Mucosa of stomach (tissue), 1 donor: ENCODE measurements around the gene SUSD2.

Source experiments
- H3K27me3 ChIP-seq: one replicate; pipeline ENCODE4 v1.7.0; 2013; ENCODE audit warnings: mild to moderate bottlenecking, low read length; ENCODE audit not compliant: control insufficient read depth, insufficient read depth
- H3K36me3 ChIP-seq: one replicate; pipeline ENCODE4 v1.7.0; 2013; ENCODE audit warnings: low read length; ENCODE audit not compliant: control insufficient read depth, insufficient read depth
- H3K4me1 ChIP-seq: one replicate; pipeline ENCODE4 v1.7.0; 2013; ENCODE audit warnings: mild to moderate bottlenecking, low read length; ENCODE audit not compliant: control insufficient read depth, insufficient read depth
- H3K4me3 ChIP-seq: one replicate; pipeline ENCODE4 v1.7.0; 2013; ENCODE audit warnings: low read length
- H3K9ac ChIP-seq: one replicate; pipeline ENCODE4 v1.7.0; 2013; ENCODE audit warnings: mild to moderate bottlenecking, low read length, moderate library complexity
- H3K9me3 ChIP-seq: one replicate; pipeline ENCODE4 v1.7.0; 2013; ENCODE audit warnings: mild to moderate bottlenecking, low read length, moderate library complexity; ENCODE audit not compliant: control insufficient read depth
- donor health status: Pancreatic carcinoma.

Gene SUSD2

GRCh38 chr22:24169439-24170058, 11.7 kb upstream of the SUSD2 start:
- peaks cover 22% of the 10 kb centered on the region for H3K36me3 ChIP-seq

GRCh38 chr22:24170188-24170587, 11.1 kb upstream of the SUSD2 start:
- no peak overlapping the region for H3K9ac ChIP-seq
- no peaks in the 10 kb centered on the region for H3K27me3 ChIP-seq
- no peak overlapping the region for H3K4me3 ChIP-seq
- H3K4me1 ChIP-seq, result no peaks in the 10 kb centered on the region
- H3K9me3 ChIP-seq, result no peaks in the 10 kb centered on the region
- peaks cover 18% of the 10 kb centered on the region for H3K36me3 ChIP-seq

More at GRCh38 chr22:24169439-24170058, 11.7 kb upstream of the SUSD2 start:
- H3K9ac ChIP-seq, result no peak overlapping the region
- no peaks in the 10 kb centered on the region for H3K9me3 ChIP-seq
- no peaks in the 10 kb centered on the region for H3K4me1 ChIP-seq
- no peak overlapping the region for H3K4me3 ChIP-seq
- H3K27me3 ChIP-seq, result no peaks in the 10 kb centered on the region

DNA sequence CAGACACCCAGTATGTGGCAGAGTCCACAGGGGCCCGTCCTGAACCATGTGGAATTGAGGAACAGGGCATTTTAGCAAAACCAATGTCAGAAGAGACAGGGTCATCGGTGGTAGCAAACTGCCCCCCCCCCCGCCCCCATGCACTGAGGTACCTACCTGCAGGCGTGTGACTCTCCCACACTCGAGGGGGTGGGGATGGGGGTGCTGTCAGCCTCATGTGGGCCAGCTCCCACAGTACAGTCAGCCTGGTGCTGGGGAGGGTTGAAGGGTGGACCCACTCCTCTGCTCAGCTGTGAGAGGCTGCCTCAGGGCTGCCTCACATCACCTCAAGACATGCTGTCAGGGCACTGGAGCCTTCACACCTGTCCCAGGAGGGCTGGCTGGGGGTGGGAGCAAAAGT, 10.7 kb upstream of the SUSD2 start:
- Histone ChIP-seq H3K9ac (no peak overlapping the region), H3K4me1 (no peaks in the 10 kb centered on the region), H3K4me3 (no peak overlapping the region), H3K9me3 (no peaks in the 10 kb centered on the region), H3K27me3 (no peaks in the 10 kb centered on the region), H3K36me3 (peaks cover 14% of the 10 kb centered on the region)

DNA sequence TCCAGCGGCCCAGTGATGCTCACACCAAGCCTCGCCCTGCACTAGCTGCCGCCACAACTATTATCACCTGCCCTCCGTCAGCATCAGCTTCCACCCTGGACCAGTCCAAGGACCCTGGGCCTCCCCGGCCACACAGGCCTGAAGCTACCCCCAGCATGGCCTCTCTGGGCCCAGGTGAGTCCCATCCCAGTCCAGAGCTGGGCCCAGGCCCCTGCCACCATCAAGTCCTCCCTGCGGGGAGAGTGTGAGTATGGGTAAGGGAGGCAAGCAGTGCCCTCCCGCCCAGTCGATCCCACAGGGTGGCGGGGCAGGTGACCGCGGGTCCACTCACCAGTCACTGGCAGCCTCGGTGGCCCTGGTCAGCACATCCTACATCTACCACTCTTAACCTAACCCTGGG, 9.5 kb upstream of the SUSD2 start:
- H3K9me3 ChIP-seq, result no peaks in the 10 kb centered on the region
- peaks cover 10% of the 10 kb centered on the region for H3K36me3 ChIP-seq
- no peak overlapping the region for H3K9ac ChIP-seq
- H3K27me3 ChIP-seq, result no peaks in the 10 kb centered on the region
- H3K4me3 ChIP-seq, result no peak overlapping the region
- H3K4me1 ChIP-seq, result no peaks in the 10 kb centered on the region

GRCh38 chr22:24175160-24175808, 6.0 kb upstream of the SUSD2 start:
- Histone ChIP-seq H3K36me3 (peaks cover 10% of the 10 kb centered on the region), H3K4me1 (peaks cover 4% of the 10 kb centered on the region), H3K9me3 (no peaks in the 10 kb centered on the region), H3K27me3 (no peaks in the 10 kb centered on the region), H3K4me3 (no peak overlapping the region), H3K9ac (no peak overlapping the region)

- peaks cover 8% of the 10 kb centered on the region for H3K36me3 ChIP-seq
- peaks cover 11% of the 10 kb centered on the region for H3K4me1 ChIP-seq
Measured at GRCh38 chr22:24176040-24176439, 5.2 kb upstream of the SUSD2 start.

GRCh38 chr22:24176630-24177029, 4.7 kb upstream of the SUSD2 start:
- no peaks in the 10 kb centered on the region for H3K9me3 ChIP-seq
- H3K36me3 ChIP-seq, result peaks cover 2% of the 10 kb centered on the region
- H3K27me3 ChIP-seq, result no peaks in the 10 kb centered on the region
- no peak overlapping the region for H3K9ac ChIP-seq
- peaks cover 16% of the 10 kb centered on the region for H3K4me1 ChIP-seq
- H3K4me3 ChIP-seq, result no peak overlapping the region

More at GRCh38 chr22:24176040-24176439, 5.2 kb upstream of the SUSD2 start:
- Histone ChIP-seq H3K9me3 (no peaks in the 10 kb centered on the region), H3K4me3 (no peak overlapping the region), H3K9ac (no peak overlapping the region), H3K27me3 (no peaks in the 10 kb centered on the region)

GRCh38 chr22:24177045-24177444, 4.2 kb upstream of the SUSD2 start:
- Histone ChIP-seq H3K4me1 (peaks cover 20% of the 10 kb centered on the region), H3K27me3 (no peaks in the 10 kb centered on the region), H3K9ac (no peak overlapping the region)

DNA sequence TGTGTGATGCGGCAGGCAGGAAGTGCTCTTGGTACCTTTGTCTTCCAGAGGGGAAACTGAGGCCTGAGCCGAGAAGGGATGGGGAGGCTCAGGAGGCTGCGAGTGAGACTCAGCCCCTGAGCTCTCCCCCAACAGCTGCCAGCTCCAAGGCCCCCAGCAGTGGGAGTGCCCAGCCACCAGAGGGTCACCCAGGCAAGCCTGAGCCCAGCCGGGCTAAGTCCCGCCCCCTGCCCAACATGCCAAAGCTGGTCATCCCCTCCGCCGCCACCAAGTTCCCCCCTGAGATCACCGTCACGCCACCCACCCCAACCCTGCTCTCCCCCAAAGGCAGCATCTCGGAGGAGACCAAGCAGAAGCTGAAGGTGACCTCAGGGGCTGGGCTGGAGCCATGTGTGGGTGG, 3.8 kb upstream of the SUSD2 start:
- H3K9ac ChIP-seq, result no peak overlapping the region
- H3K4me3 ChIP-seq, result no peak overlapping the region
- peaks cover 24% of the 10 kb centered on the region for H3K4me1 ChIP-seq
- no peaks in the 10 kb centered on the region for H3K27me3 ChIP-seq
- no peaks in the 10 kb centered on the region for H3K36me3 ChIP-seq
- no peaks in the 10 kb centered on the region for H3K9me3 ChIP-seq

More at GRCh38 chr22:24177045-24177444, 4.2 kb upstream of the SUSD2 start:
- H3K4me3 ChIP-seq, result no peak overlapping the region
- no peaks in the 10 kb centered on the region for H3K9me3 ChIP-seq
- no peaks in the 10 kb centered on the region for H3K36me3 ChIP-seq

DNA sequence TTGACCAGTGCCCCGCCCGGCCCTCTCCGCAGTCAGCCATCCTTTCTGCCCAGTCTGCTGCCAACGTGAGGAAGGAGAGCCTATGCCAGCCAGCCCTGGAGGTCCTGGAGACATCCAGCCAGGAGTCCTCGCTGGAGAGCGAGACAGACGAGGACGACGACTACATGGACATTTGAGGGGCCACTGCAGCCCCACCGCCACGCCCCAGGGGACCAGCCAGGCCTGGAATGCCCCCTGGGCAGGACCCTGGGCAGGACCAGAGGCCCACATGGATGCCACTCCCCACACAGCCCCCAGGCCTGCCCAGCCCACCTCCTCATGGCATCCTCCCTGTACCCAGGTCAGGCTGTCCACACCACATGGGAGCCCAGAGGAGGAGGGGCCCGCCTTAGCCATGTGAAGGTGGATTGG, 3.3 kb upstream of the SUSD2 start:
- Histone ChIP-seq H3K36me3 (no peaks in the 10 kb centered on the region), H3K4me3 (no peak overlapping the region), H3K9ac (no peak overlapping the region), H3K9me3 (no peaks in the 10 kb centered on the region), H3K4me1 (peaks cover 24% of the 10 kb centered on the region), H3K27me3 (no peaks in the 10 kb centered on the region)

DNA sequence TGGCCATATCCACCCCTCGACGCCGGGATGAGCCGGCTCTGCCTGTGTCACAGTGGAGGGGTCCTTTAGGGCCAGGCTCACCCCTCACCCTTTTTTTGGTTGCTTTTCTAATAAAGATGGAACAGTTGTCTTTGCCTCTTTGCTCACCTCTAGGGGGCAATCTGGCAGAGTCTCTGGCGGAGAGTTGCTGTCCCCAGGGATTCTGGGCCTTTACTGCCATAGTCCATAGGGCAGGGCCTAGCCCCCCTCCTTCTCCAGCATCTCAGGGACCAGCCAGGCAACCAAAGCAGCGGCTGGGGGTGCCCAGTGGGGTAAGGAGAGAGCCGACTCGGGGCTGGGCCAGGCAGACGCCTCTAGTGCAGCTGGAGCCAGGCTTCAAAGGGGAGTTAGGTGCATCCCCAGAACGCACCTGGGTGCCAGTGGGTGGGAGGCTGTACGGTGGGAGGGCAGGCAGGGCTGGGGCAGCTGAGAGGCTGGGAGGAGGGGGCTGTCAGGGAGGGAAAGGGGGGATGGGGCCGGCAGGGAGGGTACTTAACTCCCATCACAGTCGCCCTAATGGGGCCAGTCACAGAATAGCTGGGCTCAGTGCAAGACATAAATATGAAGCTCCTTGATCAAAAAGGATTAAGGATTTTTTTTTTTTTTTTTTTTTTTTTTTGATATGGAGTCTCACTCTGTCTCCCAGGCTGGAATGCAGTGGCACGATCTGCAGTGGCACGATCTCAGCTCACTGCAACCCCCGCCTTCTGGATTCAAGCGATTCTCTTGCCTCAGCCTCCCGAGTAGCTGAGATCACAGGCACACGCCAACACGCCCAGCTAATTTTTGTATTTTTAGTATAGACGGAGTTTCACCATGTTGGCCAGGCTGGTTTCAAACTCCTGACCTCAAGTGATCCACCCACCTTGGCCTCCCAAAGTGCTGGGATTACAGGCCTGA, 2.5 kb upstream of the SUSD2 start:
- no peaks in the 10 kb centered on the region for H3K9me3 ChIP-seq
- H3K4me1 ChIP-seq, result peaks cover 26% of the 10 kb centered on the region
- H3K27me3 ChIP-seq, result no peaks in the 10 kb centered on the region
- no peaks in the 10 kb centered on the region for H3K36me3 ChIP-seq
- no peak overlapping the region for H3K9ac ChIP-seq
- no peak overlapping the region for H3K4me3 ChIP-seq
